ENCODE data around the gene MUC4. TPM values are rescaled to one million over a fixed set of nuclear protein-coding genes. Genes with fewer than 3 reads are reported as not detected.

The MUC4 gene
- total RNA-seq, 1 donor from 2014 or later, result not detected

GRCh38 chr3:195823280-195823679 lies 11.6 kb upstream of the MUC4 start:
- H3K27me3 ChIP-seq, result no peaks in the 10 kb centered on the region
- intact Hi-C loops (cut with DNase I), result no loop called here
- no peaks in the 10 kb centered on the region for H3K4me1 ChIP-seq
- DNase-seq (ENCODE audit: low spot score in 2 of 2), result no peak
- H3K4me3 ChIP-seq, result no peak overlapping the region
- no peaks in the 10 kb centered on the region for H3K36me3 ChIP-seq
- no peaks in the 10 kb centered on the region for H3K9me3 ChIP-seq
- H3K27ac ChIP-seq, result no peak overlapping the region
- TF ChIP-seq CTCF (IDR thresholded peaks at IDR 0.05), result no peak

GRCh38 chr3:195822131-195822696 lies 10.5 kb upstream of the MUC4 start:
- H3K9me3 ChIP-seq, result no peaks in the 10 kb centered on the region
- H3K27me3 ChIP-seq, result no peaks in the 10 kb centered on the region
- intact Hi-C loops (cut with DNase I), result no loop called here
- H3K36me3 ChIP-seq, result no peaks in the 10 kb centered on the region
- TF ChIP-seq CTCF (IDR thresholded peaks at IDR 0.05), result no peak
- DNase-seq (ENCODE audit: low spot score in 2 of 2), result no peak
- no peak overlapping the region for H3K4me3 ChIP-seq
- no peaks in the 10 kb centered on the region for H3K4me1 ChIP-seq
- H3K27ac ChIP-seq, result no peak overlapping the region

GRCh38 chr3:195821403-195822130 lies 9.8 kb upstream of the MUC4 start:
- no peak for TF ChIP-seq CTCF (IDR thresholded peaks at IDR 0.05)
- Histone ChIP-seq H3K9me3 (no peaks in the 10 kb centered on the region), H3K4me3 (no peak overlapping the region), H3K27me3 (no peaks in the 10 kb centered on the region), H3K4me1 (no peaks in the 10 kb centered on the region), H3K27ac (no peak overlapping the region), H3K36me3 (no peaks in the 10 kb centered on the region)
- intact Hi-C loops (cut with DNase I), result no loop called here
- DNase-seq (ENCODE audit: low spot score in 2 of 2), result no peak

- Histone ChIP-seq H3K27ac (no peak overlapping the region), H3K4me3 (no peak overlapping the region), H3K9me3 (no peaks in the 10 kb centered on the region), H3K27me3 (no peaks in the 10 kb centered on the region), H3K4me1 (no peaks in the 10 kb centered on the region), H3K36me3 (no peaks in the 10 kb centered on the region)
- intact Hi-C loops (cut with DNase I), result no loop called here
- DNase-seq (ENCODE audit: low spot score in 2 of 2), result no peak
- TF ChIP-seq CTCF (IDR thresholded peaks at IDR 0.05), result no peak
These were observed 9.2 kb upstream of the MUC4 start for GRCh38 chr3:195820901-195821300.

GRCh38 chr3:195820186-195820585 lies 8.5 kb upstream of the MUC4 start:
- no peaks in the 10 kb centered on the region for H3K36me3 ChIP-seq
- no peak for DNase-seq (ENCODE audit: low spot score in 2 of 2)
- H3K4me3 ChIP-seq, result no peak overlapping the region
- H3K27me3 ChIP-seq, result no peaks in the 10 kb centered on the region
- no peaks in the 10 kb centered on the region for H3K4me1 ChIP-seq
- intact Hi-C loops (cut with DNase I), result no loop called here
- no peak overlapping the region for H3K27ac ChIP-seq
- H3K9me3 ChIP-seq, result no peaks in the 10 kb centered on the region
- no peak for TF ChIP-seq CTCF (IDR thresholded peaks at IDR 0.05)

Measured in ascending aorta (tissue), 2 donors.